NK-92 treated with Interleukin-12 subunit alpha and Interleukin-12 subunit beta, amount 100 ng/mL, for 24 hours (cell line): ENCODE data around the gene GAPDHS.

Experiments
- DNase-seq: peaks from one replicate; lab custom pipeline; 2025; lab: John Stamatoyannopoulos, UW

Gene GAPDHS

GRCh38 chr19:35510626-35510964 is 22.7 kb upstream of the GAPDHS start:
- no peak for DNase-seq

- DNase-seq, result no peak
Observed at GRCh38 chr19:35511337-35511736, 21.9 kb upstream of the GAPDHS start.

DNA sequence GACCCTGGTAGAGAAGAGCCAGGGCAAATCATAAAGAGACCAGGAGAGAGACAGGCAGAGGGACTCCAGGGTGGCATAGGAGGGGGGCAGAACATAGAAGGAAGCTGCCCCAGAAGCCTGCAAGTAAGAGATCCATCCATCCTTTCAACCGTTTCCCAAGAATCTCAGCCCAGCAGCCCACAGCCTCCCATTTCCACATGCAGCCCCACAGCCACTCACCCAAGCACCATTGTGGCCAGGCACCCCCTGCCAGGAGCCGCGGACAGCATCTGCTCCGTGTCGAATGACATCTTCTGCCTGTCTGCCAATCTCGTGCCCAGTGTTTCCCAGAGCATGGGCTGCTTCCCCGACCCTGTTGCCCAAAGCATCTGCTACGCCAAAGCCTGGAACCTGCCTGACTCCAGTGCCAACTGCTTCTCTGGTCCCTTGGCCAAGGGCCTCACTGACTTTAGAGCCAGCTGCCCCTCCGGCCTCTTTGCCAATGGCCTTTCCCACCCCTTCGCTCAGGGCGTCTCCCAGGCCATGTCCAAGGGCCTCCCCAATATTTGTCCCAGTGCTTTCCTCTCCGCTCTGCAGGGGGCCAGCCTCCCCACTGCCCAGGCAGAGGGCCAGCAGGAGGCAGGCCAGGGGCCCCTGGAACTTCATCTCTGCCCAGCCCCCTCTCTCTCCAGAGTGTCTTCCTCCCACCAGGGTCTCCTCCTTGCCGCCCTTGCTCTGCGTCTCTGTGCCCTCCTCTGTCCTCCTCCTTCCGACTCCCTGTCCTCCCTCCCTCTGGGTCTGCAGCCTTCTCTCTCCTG is 20.2 kb upstream of the GAPDHS start:
- DNase-seq, result no peak

GRCh38 chr19:35513628-35514281 is 19.5 kb upstream of the GAPDHS start, which contains the start of gene DMKN:
Gene DMKN (minus strand): TSS chr19:35513649. CDS start chr19:35513475, 174 bp downstream.
- DNase-seq, result no peak

GRCh38 chr19:35514282-35514809 is 18.9 kb upstream of the GAPDHS start:
- no peak for DNase-seq

GRCh38 chr19:35516310-35516709 is 16.9 kb upstream of the GAPDHS start:
- no peak for DNase-seq

DNA sequence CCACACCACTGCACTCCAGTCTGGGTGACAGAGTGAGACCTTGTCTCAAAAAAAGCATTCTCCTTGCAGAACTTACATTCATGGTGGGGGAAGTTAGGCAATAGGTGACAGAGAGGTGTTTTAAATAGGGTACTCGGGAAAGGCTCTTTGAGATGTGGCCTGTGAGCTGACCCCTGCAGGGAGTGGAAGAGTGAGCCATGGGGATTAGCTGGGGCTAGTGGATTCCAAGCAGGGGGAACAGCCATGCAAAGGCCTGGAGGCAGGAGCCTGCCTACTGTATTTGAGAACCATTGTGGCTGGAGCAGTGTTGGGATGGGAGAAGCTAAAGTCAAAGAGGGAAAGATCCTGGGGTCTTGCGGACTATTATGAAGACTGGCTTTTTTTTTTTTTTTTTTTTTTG is 15.9 kb upstream of the GAPDHS start:
- DNase-seq, result no peak

GRCh38 chr19:35518313-35518712 is 14.9 kb upstream of the GAPDHS start:
- no peak for DNase-seq

GRCh38 chr19:35519291-35519690 is 14.0 kb upstream of the GAPDHS start:
- DNase-seq, result no peak

DNA sequence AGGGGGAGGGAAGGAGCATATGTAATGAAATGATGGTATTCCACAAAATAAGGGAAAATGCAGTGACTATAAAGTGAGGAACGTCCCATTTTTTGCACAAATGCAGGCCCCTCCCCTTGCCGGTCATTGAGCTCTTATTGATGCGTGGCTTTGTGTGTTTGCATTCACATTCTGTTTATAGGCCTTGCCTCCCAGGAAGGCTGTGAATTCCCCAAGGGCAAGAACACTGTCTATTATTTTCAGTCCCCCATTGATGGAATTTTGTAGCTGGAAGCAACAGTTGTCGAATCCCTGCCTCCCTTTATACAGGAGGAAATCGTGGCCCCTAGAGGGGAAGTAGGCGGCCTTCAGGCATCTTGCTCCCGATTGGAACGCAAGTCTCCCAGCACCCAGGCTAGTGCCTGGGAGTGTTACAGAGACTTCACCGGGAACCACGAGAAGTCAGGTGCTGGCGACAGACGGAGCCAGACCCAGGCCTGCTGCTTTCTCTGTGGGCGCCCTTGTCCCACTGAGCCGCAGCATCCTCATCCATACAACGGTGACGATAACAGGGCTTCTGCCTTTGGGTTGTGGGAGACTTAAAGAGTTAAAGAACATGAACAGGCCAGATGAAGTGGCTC is 12.0 kb upstream of the GAPDHS start:
- DNase-seq, result no peak

DNA sequence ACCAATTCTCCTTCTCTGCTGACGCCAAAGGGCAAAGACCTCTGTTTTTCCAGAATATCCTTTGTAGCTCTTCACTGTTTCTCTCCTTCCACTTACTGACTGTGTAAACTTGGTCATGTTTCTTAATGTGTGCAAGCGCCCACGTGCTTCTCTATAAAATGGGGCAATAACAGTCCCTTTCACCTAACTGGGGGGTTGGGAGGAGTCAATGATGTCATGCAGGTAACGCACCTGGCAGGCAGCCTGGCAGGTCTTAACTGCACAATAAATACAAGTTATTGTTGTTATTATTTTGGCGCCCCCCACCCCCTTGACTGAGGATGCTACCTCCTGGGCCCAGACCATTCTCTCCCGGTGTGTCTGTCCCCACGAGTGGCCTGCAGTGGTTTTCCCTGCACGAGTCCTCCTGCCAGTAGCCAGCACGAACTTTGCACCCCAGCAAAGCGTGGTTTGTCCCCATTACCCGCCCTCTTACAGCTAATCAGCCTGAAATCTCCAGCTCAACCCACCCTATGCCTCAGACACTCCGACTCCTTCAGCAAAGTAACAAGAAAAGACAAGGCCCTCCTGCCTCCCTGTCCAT is 10.4 kb upstream of the GAPDHS start:
- no peak for DNase-seq

- no peak for DNase-seq
Observed at GRCh38 chr19:35524181-35524837, 8.9 kb upstream of the GAPDHS start.

DNA sequence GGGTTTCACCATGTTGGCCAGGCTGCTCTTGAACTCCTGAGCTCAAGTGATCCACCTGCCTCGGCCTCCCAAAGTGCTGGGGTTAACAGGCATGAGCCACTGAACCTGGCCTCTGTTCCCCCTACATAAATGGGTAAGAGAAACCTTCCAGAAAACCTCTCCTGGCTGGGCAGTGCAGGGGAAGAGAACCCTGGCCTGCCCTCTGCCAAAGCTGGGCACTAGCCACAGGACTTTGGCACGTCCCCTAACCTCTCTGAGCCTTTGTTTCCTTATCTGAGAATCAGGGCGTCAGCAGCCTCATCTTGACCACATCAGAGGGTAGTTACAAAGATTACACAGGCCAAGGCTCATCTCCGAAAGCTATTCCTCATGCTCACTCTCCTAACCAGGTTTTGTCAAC is 7.4 kb upstream of the GAPDHS start:
- no peak for DNase-seq

GRCh38 chr19:35528218-35529038 is 4.8 kb upstream of the GAPDHS start, which contains the start of gene SBSN:
Gene SBSN (minus strand): TSS chr19:35528311. CDS start chr19:35528281, 30 bp downstream.
- no peak for DNase-seq

GRCh38 chr19:35529241-35530218 is 3.7 kb upstream of the GAPDHS start:
- DNase-seq, result no peak

DNA sequence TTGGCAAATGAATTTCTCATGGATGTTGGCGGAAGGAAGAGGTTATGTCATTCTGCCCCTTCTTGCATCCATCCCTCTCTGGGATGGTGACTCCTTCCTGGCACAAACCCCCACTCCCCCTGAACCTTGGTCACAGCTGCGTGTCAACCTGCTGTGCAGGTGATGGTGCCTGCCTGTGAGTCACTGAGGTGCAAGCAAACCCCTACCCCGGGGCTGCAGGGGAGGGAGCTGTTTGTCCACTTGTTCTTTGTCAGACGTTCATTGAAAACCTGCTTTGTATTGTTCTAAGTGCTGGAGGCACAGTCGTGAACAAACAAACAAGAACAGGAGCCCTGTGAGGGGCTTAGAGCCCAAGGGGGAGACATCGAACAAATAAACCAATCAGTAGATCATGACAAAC is 2.0 kb upstream of the GAPDHS start:
- DNase-seq, result no peak

DNA sequence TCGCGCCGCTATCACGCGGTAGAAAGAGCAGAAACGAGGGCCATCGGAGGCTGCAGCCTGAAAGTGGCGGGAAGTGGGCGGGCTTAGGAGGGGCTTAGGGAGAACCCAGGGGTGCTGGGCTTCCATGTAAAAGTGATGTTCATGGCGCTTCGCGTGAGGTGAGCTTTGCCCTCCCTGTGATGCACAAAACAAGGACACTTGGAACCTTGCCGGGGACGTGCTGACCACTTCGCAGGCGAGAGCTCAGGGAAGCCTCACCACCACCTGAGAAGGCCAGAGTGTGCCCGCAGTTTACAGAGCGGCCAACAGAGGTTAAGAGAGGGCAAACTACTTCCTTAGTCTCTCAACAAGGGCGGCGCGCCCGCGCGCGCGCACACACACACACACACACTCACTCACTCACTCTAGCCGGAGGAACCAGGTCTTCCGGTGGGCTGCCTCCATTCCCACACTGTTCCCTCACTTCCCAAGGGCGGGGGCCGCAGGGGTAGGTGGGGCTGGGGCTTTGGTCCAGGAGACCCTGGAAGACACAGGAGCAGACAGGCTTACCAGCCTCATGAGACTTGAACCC is 651 bp downstream of the GAPDHS start:
- no peak for DNase-seq

- DNase-seq, result no peak
Observed at GRCh38 chr19:35534803-35535480, 1.7 kb downstream of the GAPDHS start.

DNA sequence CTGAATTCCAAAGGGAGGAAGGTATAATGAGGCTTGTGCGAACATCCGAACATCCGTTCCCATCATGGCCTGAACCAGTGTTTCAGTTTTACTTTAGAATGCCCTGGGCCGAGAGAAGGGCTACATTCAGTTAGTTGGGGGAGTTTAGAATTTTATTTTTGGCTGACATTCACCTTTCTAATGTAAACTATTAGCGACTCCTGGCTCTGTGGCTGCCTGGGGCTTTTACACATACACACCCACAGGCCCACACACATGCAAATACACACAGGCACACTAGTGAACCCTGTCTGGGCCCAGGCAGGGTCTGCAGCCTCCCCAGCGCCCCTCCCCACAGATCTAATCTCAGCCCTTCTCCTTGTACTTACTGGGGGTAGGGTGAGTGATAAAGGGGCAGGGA is 6.1 kb downstream of the GAPDHS start:
- no peak for DNase-seq
